HG02840 (cell line): ENCODE results near the gene LAP3.
"Not testable (repeated sequence)": the region's sequence is repeated elsewhere in the genome, so short reads cannot be mapped to it uniquely, and the experiment has no call there.

ENCODE experiments used
- ATAC-seq: cut with Tn5 transposase; IDR thresholded peaks from one replicate; pipeline ENCODE4 v1.9.1; 2021; ENCODE audit warnings: mild to moderate bottlenecking, moderate library complexity, moderate number of reproducible peaks; ENCODE audit not compliant: unreplicated experiment, low FRiP score

The LAP3 gene

DNA sequence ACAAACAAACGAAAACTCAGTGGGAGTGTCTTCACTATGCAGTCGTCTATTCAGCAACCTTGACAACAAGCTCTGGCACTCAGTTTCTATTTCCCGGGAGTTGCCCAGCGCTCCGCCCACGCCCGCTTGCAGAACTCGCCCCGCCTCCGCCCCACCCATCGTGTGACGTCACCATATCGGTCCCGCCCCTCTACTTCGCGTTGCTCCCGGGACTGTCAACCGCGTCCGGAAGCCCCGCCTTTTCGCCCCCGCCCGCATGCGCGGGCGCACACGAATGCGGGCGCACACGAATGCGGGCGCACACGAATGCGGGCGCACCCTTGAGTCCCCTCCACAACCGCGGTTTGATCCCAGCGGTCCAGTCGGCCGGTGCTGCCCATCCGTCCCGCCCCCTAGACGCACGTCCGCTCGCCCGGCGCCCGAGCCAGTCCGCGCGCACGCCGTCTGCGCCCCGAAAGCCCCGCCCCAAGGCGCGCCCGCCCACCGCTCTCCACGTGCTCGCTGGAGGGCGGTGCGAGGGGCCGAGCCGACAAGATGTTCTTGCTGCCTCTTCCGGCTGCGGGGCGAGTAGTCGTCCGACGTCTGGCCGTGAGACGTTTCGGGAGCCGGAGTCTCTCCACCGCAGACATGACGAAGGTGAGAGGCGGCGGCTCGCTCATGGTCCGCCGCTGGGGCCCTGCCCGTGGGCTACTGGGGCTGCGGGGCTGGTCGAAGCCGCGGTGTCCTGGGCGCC, at the start of gene LAP3:
Gene LAP3 (plus strand): TSS at position 267 of the 733 bp plus-strand sequence. CDS start 268 bp downstream, at position 535.
- peak; percentile 88 for ATAC-seq

DNA sequence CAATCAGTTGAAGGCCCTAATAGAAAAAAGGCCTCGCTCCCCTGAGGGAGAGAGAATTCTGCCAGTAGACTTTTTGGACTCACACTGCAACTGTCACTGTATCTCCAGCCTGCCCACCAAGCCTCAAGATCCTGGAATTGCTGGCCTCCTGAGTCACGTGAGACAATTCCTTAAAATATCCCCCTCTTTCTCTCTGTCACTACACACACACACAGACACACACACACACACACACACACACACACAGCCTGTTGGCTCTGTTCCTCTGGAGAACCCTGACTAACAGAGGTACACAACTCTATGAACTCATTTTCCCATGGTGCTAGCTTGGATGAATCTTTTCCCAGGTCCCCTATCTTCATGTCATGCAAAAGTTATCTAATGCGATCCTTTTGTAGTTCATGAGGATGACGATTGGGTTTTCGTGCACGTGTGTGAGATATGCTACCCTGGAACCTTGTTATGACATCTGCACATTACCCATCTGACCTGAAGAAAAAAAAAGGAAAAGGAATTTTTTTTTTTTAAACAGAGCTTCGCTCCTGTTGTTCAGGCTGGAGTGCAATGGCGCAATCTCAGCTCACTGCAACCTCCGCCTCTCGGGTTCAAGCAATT, 48.3 kb upstream of the LAP3 start:
- no peak for ATAC-seq

DNA sequence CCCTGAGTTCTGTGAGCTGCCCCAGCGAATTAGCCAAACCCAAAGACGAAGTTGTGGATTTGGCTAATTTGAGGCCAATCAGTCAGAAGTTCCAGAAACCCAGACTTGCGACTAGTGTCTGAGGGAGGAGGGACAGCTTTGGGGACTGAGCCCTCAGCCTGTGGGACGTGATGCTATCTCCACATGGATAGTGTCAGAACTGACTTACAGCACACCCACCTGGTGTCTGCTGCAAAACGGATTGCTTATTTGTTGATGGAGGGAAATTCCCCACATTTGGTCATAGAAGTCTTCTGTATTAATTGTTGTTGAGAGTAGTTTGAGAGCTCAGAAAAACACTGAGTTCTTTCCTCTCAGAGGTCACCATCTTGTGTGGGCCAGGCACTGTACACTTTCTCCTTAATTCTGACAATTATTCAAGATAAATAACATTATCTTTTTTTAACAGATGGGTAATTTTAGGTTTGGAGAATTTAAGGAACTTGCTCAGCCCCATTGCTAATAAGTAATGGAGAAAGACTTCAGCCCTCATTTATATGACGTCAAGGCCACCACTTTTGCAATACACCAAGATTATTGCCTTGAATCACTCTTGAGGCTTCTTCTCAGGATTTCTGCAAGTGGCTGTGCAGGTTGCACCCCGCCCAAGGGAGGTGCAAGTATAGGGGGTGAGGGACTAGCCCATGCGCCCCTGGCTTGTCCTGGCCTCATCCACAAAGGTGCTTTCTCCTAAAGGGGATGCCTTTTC, 45.3 kb upstream of the LAP3 start:
- ATAC-seq = no peak

DNA sequence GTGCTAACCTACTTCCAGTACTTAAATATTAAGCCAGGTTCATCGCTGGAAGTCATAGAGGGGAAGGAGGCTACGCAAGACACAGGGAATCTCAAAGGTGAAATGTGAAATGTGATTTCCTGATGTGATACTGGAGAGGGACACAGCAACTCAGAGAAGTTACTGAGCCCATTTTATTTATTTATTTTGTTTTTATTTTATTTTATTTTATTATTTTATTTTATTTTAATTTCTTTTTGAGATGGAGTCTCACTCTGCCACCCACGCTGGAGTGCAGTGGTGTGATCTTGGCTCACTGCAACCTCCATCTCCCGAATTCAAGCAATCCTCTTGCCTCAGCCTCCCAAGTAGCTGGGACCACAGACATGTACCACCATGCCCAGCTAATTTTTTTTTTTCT, 42.3 kb upstream of the LAP3 start:
- ATAC-seq = no peak

DNA sequence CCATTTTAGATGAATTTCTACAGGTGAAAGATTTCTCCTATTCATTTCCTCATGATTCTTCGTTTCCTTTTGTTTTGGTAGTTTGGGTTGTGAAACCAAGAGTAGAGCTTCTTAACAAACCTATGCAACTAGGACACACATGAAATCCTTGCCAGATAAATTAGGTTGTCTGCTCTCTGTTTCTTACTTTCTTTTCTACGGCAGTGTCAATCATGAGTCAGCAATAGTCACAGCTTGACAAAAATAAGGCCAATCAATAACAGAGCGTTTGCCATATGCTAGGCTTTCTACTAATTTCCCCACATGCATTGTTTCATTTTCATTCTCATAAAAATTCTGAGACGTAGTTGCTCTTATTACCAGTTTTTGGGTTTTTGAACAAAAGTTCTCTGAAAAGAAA, 41.8 kb upstream of the LAP3 start:
- no peak for ATAC-seq

DNA sequence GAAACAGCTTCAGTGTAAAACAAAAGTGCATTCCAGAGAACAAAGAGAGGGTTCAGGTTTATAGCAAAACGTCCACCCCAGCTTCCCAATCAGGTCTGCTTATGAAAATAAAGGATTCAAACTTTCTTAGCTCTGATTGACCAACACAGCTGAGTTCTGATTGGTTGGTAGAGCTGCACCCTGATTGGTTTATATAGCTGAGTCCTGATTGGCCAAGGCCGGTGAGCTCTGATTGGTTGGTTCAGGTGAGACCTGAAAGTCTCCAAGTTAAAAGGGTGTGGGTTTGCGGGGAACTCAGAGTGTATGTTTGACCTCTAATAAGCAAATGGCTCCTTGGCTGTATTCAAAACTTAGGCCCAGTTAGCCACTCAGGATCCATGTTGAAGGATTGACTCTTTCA, 41.1 kb upstream of the LAP3 start:
- no peak for ATAC-seq

DNA sequence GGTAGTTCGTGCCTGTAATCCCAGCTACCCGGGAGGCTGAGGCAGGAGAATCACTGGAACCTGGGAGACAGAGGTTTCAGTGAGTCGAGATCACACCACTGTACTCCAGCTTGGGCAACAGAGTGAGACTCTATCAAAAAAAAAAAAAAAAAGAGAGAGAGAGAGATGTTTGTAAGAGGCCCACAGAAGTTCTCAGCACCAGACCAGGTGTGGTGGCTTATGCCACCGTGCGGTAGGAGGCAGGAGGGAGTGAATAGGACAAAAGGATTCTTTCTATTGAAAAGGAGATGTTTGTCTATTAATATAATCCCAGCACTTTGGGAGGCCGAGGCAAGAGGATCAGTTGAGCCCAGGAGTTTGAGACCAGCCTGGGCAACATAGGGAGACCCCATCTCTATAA, 39.9 kb upstream of the LAP3 start:
- not testable (repeated sequence) for ATAC-seq

DNA sequence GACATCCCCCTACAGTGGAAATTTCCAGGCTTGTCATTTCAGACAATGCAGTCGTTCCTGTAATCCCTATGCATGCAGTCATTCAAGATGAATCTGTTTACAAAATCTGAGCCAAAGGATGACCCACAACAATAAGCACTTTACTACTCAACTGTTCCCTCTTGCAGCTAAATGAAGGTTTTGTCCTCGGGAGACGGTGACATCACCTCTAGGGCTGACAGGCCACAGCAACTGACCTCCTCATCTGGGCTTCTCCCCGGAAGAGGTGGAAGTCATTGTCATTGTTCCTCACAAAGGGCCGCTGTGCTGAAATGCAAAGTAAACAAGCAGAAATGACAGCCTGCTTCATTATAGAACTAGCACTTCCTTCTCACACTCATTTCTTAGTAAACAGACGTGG, 32.8 kb upstream of the LAP3 start:
- ATAC-seq = no peak

DNA sequence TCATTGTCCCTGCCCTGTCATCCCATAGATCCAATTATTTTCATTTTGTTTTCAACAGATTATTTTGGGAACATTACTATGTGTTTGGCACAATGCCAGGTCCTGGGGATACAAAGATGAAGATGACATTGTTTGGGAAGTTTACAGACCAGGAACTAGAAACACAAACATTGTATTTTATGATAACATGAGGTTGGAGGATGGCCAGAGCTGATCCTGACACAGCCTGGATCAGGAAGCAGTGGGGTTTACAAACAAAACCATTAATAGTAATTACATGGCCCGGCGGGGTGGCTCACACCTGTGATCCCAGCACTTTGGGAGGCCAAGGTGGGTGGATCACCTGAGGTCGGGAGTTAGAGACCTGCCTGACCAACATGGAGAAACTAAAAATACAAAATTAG, 32.2 kb upstream of the LAP3 start:
- ATAC-seq = no peak

DNA sequence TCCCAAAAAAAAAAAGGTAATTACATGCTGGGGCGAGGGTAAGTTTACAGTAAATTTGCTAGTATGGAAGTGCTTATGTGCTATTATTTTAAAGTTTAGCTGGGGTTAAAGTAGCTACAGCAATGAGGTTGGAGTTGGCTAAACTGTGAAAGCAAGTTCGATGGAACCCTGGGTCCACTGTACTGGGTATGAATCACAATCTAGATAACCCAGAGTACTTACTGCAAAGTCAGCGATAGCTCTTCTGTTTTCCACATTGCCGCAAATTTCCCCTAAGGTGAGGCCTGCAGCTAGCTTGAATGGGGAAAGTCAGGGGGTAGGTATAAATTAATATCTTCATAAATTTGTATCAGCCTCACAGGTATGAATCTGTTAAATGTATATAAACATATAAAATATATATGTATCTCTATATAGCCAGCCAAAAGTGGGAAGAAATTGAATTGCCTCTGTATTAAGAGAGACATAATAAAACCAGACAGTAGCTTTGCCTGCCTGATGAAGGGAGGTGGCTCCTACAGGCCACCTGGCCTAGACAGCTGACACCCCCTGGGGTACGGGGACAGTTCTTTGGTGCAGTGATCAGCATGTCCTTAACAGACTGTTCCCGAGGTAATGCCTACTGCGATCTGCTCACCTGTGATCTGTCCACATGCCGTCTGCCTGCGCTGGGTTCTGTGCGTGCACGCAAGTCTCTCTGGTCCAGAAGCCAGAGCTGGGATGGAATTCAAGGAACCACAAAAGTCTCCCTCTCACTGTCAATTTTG, 31.4 kb upstream of the LAP3 start:
- ATAC-seq = no peak

DNA sequence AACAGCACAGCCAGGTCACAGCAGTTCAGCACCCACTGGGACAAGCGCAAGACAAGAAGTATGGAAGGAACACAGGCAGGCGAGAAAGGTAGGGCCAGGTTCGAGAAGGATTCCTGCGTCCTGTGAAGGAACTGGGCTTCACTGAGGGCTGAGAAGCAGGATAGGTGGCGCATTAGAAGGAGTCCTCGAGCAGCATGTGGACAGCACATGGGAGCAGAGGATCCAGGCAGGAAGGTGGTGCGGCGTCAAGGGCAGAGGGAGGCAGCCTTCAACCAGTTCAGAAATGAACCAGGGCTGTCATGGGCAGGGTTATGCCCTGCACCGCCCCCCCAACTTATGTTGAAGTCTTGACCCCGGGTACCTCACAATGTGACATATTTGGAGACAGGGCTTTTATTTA, 30.8 kb upstream of the LAP3 start:
- no peak for ATAC-seq

DNA sequence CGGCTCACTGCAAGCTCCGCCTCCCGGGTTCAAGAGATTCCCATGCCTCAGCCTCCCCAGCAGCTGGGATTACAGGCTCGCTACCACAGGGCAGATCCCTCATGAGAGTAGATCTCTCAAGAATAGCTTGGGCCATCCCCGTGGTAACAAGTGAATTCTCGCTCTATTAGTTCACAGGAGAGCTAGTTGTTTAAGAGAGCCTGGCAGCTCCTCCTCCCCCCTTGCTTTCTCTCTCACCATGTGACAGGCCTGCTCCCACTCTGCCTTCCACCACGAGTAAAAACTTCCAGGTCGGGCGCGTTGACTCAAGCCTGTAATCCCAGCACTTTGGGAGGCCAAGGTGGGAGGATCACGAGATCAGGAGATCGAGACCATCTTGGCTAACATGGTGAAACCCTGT, 30.3 kb upstream of the LAP3 start:
- ATAC-seq = no peak

DNA sequence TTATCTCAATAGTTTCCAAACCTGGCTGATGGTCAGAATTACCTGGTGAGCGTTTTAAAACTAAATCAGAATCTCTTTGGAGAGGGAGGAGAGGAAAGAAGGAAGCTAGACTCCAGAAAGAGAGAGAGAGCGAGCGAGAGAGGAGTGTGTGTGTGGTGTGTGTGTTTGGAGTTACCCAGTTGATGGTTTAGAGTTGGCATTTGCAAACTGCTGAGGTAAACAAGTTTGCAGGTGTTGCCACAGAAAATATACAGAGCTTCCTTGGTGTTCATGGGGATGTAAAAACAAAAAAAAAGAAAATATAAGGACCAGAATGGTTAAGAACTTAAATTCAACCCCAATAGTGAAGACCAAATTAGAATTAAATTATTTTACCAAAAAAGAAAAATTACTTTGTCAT, 26.4 kb upstream of the LAP3 start:
- no peak for ATAC-seq

DNA sequence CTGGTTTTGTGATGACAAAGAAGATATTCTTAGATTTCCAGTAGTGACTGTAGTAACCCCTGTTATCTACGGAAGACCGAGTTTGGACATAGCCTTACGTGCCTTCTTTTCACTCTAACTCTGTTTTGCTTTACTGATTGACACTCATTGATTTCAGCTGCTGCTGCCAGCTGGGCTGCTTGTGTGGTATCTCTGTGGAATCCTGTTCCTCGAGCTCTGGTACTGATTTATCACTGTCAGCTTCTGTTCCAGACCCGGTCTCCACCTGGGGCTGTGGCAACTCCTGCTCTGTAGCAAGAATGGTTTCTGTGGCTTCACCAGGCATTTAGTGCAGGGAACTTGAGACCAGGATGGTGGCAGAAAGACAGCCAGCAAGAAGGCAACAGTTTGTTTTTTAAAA, 24.6 kb upstream of the LAP3 start:
- no peak for ATAC-seq

DNA sequence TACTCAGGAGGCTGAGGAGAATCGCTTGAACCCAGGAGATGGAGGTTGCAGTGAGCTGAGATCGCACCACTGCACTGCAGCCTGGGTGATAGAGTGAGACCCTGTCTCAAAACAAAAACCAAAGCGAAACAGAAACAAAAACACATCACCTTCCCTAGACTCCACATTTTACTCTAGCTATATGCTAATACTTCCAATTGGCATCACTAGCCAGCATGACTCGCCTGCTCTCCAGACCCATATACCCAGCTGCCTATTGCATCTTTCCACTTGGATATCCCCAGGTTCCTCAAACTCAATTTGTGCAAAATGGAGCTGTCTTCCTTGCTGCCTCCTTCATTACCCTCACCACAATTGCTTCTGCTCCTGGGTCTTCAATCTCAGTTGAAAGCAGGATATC, 22.4 kb upstream of the LAP3 start:
- ATAC-seq = no peak

DNA sequence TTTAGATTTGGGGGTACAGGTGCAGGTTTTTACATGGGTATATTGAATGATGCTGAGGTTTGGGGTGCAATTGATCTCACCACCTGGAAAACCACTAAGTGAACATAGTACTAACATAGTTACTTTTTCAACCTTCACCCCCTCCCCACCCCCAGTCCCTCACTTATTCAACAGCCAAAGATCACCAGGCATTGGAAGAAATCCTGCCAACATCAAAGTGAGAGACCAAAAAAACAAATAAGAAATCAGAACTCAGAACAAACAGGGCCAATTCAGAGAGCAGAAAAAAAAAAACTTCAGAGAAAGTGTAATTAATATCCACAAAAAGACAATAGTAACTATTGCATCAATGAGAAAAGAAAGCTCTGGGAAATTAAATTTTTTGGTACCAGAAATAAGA, 20.5 kb upstream of the LAP3 start:
- no peak for ATAC-seq

DNA sequence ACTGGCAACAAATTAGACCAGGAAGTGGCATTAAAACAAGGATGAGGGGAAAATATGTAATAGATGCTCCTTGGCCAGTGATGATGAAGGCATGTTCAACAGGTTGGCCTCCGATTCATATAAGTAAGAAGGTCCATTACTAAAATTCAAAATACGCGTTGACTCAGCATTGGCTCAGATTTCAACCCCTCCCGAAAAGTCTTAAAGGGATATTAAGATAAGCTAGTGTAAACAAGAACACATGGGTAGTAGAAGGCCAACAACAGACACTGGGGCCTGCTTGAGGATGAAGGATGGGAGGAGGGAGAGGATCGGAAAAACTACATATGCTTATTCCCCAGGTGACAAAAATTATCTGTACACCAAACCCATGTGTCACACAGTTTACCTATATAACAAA, 19.1 kb upstream of the LAP3 start:
- ATAC-seq = no peak

DNA sequence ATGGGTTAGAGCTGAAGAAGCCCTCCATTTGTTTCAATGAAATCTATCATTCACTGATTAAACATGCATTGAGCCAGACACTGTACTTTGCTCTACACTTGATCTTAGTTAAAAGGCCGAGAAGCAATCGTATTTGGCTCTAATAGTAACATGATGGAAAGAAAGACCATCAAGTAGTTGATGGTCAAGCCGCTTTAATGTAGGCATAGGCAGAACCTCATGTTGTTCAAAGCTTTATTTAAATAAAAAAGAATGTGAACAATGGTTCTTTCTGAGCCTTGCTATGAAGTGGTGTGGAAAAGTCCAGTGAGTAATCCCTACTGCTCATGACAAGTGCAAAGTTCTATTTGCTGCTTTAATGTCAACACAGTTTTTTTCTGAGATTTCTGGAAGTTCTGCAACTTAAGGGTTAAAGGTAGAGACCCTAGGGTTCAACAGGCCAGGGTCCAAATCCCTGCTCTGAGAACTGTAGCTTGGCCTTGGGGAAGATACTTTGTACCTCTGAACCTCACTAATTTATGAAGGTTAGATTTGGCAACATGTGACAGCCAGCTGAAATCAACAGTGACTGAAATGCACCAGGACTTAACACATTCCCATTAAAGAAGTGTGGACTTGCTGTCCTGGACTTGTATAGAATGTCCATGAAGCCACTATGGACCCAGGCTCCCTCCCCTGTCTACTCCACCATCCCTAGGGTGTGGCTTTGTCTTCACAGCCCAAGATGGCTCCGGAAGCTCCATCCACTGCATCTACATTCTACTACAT, 17.9 kb upstream of the LAP3 start:
- ATAC-seq = no peak

DNA sequence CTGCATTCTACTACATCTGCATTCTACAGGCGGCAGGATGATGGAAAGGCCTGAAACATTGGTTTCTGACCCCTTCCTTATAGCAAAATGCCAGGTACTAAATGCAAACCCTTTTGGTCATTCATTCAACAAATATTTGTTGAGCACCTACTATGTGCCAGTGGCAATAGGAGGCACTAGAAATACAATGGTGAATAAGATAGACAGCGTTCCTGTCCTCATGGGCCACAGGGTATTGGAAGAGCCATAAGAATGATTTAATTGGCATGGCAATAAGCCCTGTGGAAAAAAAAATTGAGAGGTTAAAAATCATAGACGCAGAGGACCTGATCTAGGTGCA, 17.3 kb upstream of the LAP3 start:
- no peak for ATAC-seq

DNA sequence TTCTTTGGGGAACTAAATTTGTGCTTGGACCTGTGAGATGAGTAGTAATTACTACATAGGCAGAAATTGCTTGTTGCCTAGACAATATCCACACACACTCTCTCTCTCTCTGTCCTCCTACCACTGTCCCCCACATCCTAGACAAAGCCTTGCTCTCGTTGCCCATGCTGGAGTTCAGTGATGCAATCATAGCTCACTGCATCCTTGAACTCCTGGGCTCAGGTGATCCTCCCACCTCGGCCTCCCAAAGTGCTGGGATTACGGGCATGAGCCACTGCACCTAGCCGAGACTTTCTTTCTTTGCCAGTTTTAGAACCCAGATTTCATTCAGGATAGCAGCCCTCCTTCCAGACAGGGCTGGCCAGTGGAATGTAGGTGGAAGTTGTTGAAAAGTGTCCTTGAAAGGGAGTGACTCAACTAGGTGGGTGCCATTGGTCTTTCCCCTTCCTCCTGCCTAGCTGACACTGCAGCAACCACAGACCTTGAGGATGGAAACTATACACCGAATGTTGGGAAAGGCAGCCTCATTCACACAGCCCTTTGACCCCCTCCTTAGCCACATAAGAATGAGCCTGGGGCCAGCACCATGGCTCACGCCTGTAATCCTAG, 16.8 kb upstream of the LAP3 start:
- ATAC-seq = no peak
